Measurements from ENCODE around the gene FRS3. TPM values are rescaled to one million over a fixed set of nuclear protein-coding genes. Genes with fewer than 3 reads are reported as not detected.

FRS3 gene
- total RNA-seq, 1 experiment from 2014 or later: 3.0 TPM

- H3K36me3 ChIP-seq (ENCODE audit: control insufficient read depth, insufficient read depth, low read length): no peaks in the 10 kb centered on the region; the same call in 1 of the 2 replicates
- no TSS peak for BruUV-seq (replicated peaks)
- ChIA-PET CTCF (no interaction called here), POLR2A (no interaction called here)
- H3K9me3 ChIP-seq (ENCODE audit: control insufficient read depth, insufficient read depth, low read depth, low read length): no peaks in the 10 kb centered on the region
- intact Hi-C loops (cut with micrococcal nuclease; ENCODE audit: unreplicated experiment) (loop anchor here (10.0 kb wide), 1 partner anchor 47 kb away; the partner anchor contains the start of genes PRICKLE4 and TOMM6), in situ Hi-C loops (cut with HindIII; ENCODE audit: low pct_unique_long_range_greater_than_20kb, low sequenced_read_pairs) (no loop called here)
- no peak for DNase-seq (ENCODE audit: low read depth, low spot score)
- ATAC-seq: no peak
- H3K27me3 ChIP-seq (ENCODE audit: control insufficient read depth, insufficient read depth, low read length): no peaks in the 10 kb centered on the region
- peaks cover 18% of the 10 kb centered on the region for H3K4me1 ChIP-seq (ENCODE audit: control insufficient read depth, insufficient read depth, low read length)
- TF ChIP-seq POLR2AphosphoS5 (IDR thresholded peaks at IDR 0.05; ENCODE audit: low read depth, low read length) (no peak), REST (IDR thresholded peaks at IDR 0.05; ENCODE audit: insufficient read depth in 1 of 2, low read depth in 2 of 2, low read length in 1 of 2) (no peak), TCF7L2 (IDR thresholded peaks at IDR 0.05; ENCODE audit: low read depth, low read length) (no peak), SIN3A (IDR thresholded peaks at IDR 0.05; ENCODE audit: borderline replicate concordance, insufficient read depth, low read depth, low read length) (no peak), CTCF (IDR thresholded peaks at IDR 0.05) (no peak)
- no peak overlapping the region for H3K4me3 ChIP-seq (ENCODE audit: low read depth in 2 of 2, low read length in 2 of 2)
- H3K27ac ChIP-seq (ENCODE audit: low read length): no peak overlapping the region
These were observed 42.0 kb downstream of the FRS3 start for GRCh38 chr6:41737591-41738130.

GRCh38 chr6:41736800-41737555 is 42.7 kb downstream of the FRS3 start:
- H3K9me3 ChIP-seq (ENCODE audit: control insufficient read depth, insufficient read depth, low read depth, low read length): no peaks in the 10 kb centered on the region
- no peaks in the 10 kb centered on the region; the same call in 1 of the 2 replicates for H3K36me3 ChIP-seq (ENCODE audit: control insufficient read depth, insufficient read depth, low read length)
- intact Hi-C loops (cut with micrococcal nuclease; ENCODE audit: unreplicated experiment): loop anchor here (10.0 kb wide), 1 partner anchor 48 kb away; the partner anchor contains the start of genes PRICKLE4 and TOMM6
- no peak overlapping the region for H3K4me3 ChIP-seq (ENCODE audit: low read depth in 2 of 2, low read length in 2 of 2)
- POLR2A ChIA-PET: interaction anchor here (0.6 kb wide), 1 partner anchor 52 kb away, joined by 12 read pairs; no protein-coding TSS in a partner anchor
- ATAC-seq (no peak), DNase-seq (ENCODE audit: low read depth, low spot score) (no peak)
- no TSS peak for BruUV-seq (replicated peaks)
- CTCF ChIA-PET: interaction anchor here (0.7 kb wide), 1 partner anchor 21 kb away, joined by 11 read pairs; no protein-coding TSS in a partner anchor
- TF ChIP-seq POLR2AphosphoS5 (IDR thresholded peaks at IDR 0.05; ENCODE audit: low read depth, low read length) (no peak), SIN3A (IDR thresholded peaks at IDR 0.05; ENCODE audit: borderline replicate concordance, insufficient read depth, low read depth, low read length) (no peak), REST (IDR thresholded peaks at IDR 0.05; ENCODE audit: insufficient read depth in 1 of 2, low read depth in 2 of 2, low read length in 1 of 2) (no peak), CTCF (IDR thresholded peaks at IDR 0.05) (no peak), TCF7L2 (IDR thresholded peaks at IDR 0.05; ENCODE audit: low read depth, low read length) (no peak)
- no peak overlapping the region for H3K27ac ChIP-seq (ENCODE audit: low read length)
- in situ Hi-C loops (cut with HindIII; ENCODE audit: low pct_unique_long_range_greater_than_20kb, low sequenced_read_pairs): no loop called here
- H3K27me3 ChIP-seq (ENCODE audit: control insufficient read depth, insufficient read depth, low read length): no peaks in the 10 kb centered on the region
- H3K4me1 ChIP-seq (ENCODE audit: control insufficient read depth, insufficient read depth, low read length): peaks cover 17% of the 10 kb centered on the region
